Raji (cell line): ENCODE results near the gene NAV2.

Source experiments
- POLR2A ChIP-seq: IDR thresholded peaks from 2 replicates; pipeline ENCODE4 v1.6.1; 2011; ENCODE audit warnings: low read depth, low read length, control low read depth; ENCODE audit not compliant: insufficient read depth

NAV2 gene

DNA sequence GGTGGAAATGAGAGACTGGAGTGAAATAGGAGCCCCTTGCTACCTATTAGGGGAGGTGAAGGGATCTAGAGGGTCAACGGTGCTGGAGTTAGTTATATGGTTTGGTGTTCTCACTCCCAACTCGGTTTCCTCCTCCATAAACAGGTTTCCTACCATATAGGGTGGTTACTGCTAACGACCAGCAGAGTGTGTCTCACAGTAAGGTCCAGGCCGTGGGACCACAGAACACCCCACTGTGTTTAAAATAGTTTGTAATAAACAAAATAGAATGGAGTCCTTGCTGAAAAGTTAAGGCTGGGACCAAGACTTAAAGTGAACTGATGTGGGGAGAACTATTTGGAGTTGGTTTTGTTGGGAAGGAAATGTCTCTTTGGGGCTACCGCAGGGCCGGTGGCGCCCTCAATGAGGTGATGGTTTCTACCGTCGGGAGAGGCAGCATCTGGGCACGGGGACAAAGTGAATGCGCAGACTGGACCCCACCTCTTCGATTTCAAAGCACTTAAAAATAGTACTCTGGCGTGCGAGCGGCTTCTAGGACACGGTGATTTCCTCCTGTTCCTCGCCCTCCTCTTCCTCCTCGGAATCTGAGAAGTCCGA lies 443.1 kb downstream of the NAV2 start:
- TF ChIP-seq POLR2A: no peak

GRCh38 chr11:20156280-20156875 lies 443.7 kb downstream of the NAV2 start:
- TF ChIP-seq POLR2A: no peak

DNA sequence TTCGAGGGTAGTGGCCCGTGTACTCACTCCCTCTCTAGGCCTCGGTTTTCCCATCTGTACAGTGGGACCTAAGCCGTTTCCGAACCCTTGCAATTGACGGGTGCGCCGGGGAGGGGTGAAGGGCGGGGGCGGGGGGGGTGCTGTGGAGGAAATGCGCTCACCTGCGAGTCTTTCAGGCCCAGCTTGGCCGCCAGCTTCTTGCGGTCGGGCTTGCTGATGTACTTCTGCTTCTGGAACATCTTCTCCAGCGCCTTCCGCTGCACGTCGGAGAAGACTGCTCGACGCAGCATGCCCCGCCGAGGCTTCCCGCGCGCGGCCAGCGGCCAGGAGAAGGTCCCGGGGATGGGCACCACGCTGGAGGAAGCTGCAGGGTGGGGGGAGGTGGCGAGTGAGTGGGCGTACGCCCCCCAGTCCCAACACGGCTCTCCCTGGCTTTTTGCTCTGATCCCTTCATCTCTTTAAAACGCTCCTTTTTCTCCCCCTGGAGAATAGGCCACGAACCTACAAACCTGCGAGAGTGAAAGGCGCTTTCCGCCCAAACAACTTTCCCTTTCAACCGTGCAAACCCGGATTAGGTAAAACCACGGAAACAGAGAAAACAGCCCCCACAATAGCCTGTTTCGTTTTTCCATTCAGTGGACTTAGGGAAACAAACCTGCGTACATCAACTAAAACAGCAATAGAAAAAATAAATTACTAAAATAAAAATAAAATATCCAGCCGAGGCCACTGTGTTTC lies 444.4 kb downstream of the NAV2 start:
- TF ChIP-seq POLR2A: no peak

- TF ChIP-seq POLR2A: no peak
These were observed 445.1 kb downstream of the NAV2 start for GRCh38 chr11:20157728-20158127.

DNA sequence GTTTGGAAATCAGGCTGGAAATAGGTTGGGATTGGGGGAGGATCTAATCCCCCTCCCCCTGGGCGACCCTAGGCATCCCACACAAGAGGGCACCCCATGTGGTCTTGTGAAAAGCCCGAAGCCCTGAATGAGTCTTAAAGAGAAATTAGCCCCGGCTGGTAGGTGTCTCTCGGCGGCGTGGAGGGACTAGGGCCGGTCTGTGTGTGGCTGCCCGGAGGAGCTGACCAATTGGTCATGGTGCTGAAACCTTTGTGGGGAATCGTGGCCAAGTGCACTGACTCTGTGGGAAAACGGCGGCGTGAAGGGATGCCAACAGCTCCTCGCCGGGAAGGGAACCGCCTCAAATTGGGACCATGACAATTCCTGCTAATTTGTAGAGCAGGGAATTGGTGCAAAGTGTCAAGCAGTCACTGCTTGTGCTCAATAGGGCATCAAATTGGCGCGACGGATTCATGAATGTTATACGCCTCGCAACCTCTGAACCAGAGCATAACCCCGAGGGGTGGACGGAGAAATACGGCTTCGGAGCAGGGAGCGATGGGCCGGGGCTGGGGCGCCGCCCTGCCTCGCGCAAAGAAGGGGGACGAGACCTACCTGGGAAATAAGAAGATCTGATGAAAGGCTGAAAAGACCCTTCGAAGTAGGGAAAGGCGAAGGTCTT lies 446.1 kb downstream of the NAV2 start:
- no peak for TF ChIP-seq POLR2A

DNA sequence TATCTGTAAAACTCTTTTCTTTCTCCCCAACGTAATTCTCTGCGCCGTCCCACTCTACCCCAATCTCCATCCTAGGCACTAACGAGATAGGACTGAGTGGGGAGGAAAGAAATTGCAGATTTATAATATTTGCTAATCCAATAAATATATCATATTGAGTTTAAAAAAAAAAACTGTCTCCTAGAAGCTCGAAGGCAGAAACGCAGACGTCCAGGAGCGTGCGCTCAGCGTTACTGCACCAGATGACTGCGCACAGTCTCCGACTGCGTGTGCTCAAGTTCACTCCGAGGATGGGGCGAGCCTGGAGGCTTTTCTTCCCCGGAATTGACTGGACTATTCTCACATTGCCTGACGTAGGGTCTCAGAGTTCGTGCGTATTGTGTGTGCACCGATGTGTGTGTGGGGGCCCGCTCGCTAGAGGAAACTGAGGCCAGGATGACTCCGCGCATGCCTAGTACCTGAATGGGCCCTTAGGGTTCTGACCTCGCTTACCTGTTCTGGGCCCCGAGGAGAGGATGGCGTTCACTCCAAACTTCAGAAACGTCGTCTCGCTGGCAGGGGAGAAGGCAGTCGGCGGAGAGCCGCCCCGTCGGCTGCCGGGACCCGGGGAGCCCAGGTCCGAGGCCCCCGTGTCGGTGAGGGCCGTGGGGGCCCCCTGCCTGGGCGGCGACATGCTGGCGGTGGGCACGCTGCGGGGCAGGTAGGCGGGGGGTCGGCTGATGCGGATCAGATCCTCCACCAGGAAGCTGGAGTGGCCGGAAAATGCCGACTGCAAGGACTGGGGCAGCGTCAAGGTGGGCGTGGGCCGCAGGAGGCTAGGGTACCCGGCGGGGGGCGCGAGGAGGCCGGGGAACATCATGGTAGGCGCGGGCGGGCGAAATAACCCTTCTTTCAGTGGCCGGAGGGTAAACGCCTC lies 447.1 kb downstream of the NAV2 start:
- no peak for TF ChIP-seq POLR2A

DNA sequence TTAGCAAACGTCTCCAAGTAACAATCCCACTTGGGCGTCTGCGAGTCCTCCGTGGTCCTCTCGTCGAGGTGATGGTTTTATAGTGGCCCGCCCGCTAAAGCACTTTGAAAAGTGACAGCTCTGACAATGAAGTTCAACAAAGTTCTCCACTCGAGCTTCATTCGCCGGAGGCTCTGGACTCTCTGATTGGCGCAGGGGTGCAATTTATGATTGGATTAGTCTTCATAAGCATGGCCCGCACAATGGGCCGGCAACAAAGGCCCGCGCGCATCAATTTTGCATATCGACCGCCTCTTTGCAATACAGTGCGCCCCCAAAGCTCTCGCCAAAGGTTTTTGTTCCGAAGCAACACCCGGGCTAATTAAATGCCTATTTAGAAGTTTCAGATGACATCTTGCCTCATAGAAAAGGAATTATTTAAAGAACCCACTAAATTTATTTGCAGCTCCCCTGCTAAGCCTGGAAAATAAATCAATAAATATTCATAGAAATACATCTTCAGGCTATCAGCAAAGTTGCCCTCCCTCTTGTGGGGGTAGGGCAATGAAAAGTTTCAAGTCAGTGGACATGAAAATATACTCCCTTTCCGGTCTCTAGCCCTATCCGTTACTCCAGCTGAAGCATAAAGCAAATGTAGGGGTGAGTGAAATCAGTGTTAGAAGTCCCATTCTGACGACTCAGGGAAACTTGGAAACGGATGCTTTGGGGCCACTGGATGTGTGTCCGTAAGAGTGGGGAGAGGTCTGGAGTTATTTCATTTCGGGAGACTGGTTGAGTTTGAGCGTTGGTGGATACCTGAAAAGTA lies 448.0 kb downstream of the NAV2 start, which contains the start of gene DBX1:
Gene DBX1, minus strand, starts transcription at position 51 of the 805 bp plus-strand sequence. CDS start 151 bp downstream, outside the sequence.
- no peak for TF ChIP-seq POLR2A

DNA sequence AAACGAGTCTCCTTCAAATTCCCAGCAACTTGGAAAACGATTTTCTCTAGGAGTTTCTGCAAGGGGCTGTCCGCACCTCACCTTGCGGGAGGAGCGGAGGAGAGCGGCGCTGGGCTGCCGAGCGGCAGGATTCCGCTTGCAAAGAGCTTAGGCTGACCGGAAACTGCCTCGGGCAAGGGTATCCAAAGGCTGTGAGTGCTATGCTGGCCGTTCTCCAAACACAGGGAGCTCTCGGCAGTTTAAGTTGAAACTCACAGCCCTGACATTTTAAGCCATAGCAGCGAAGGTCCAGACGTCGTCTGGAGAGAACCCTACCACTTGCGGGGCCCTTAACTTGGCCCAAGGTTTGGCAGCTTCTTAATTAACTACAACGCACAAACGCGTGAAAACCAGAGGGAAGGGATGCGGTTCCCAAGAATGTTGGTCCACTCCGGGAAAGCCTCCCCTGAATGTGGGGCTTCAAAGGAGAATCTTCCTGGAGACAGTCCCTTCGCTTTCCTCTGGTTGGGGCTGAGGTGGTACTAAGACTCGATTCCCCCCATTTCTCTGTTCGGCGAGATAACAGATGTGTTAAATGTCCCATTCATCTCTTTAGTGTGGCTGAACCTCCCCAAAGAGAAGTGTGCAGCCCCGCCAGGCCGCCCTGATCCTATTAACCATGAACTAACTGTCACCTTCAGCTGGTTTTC lies 448.7 kb downstream of the NAV2 start:
- TF ChIP-seq POLR2A: no peak

DNA sequence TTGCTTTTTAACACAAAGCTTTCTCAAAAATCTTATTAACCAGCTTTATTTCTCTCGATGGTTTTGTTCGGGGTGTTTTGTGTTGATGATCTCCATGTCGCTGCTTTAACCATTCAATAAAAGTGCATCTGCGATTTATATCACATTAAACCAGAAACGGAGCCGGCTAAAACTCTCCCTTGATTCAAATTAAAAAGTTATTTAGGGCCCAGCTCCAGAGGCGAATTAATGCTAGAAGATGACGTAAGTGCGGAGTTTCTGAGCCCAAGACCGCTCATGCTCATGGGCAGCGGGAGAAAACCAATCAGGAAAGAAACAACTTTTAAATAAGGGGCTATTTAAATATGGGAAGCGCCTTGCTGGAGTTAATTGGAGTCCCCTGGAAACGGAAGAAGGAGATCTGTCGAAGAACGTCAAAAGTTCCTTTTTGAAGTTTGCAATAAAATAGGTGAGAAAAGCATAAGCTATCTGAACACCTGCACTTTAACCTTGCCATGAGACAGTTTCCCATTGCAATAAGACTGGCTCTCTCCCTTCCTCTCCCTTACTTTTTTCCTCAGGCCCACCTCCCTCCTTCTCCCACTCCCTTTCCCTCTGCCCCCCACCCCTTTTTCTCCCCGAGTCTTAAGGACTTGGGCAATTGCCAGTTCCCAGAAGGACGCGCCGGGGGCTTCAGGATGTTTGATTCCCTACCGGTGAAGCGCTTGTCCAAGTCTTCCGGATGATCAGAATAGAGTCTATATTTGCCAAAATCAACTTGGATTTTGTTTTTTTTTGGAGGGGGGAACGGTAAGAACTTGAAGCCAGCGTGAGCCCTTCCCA lies 449.5 kb downstream of the NAV2 start:
- TF ChIP-seq POLR2A: no peak

DNA sequence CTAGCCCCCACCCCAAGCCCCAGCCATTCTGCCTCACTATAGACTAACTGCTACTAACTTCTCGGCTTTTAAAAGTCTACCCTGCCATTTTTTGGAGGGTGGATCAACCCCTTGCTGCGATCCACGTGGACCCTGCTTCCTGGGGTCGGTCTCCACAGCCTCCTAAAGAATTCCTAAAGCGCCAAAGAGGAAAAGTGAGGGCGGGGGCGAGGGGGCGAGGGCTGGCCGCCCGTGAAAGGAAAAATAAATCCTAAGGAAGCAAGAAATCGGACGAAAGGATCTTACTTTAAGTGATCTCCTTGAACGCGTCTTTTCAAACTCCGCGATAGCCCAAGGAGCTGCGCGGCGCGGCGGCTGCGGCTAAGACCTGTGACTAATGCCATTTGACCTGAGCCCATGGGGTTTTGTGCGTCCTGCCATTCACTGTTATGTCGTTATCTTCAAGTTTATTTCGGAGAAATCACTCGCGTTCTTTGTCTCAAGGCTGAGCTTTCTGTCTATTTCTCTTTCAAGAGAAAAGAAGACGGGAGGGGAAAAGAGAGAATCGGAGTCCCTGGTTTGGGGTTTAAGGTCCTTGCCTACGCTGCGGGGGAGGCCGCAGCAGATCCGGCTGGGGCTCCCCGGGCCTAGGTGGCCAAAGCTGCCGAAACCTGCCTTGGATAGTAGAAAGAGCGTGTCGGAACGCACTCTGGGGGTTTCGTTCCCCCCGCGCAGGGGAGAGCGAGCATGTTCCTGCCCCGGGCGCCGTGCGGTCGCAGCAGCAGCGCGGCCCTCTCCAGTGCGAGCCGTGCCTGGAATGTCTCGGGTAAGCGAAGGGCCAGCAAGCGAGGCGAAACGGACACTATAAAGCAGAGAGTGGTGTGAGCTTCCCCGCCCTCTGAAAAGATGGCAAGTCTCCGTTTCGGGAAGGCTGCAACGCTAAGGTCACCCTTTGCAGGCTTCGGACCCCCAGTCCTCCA lies 450.5 kb downstream of the NAV2 start:
- TF ChIP-seq POLR2A: no peak

DNA sequence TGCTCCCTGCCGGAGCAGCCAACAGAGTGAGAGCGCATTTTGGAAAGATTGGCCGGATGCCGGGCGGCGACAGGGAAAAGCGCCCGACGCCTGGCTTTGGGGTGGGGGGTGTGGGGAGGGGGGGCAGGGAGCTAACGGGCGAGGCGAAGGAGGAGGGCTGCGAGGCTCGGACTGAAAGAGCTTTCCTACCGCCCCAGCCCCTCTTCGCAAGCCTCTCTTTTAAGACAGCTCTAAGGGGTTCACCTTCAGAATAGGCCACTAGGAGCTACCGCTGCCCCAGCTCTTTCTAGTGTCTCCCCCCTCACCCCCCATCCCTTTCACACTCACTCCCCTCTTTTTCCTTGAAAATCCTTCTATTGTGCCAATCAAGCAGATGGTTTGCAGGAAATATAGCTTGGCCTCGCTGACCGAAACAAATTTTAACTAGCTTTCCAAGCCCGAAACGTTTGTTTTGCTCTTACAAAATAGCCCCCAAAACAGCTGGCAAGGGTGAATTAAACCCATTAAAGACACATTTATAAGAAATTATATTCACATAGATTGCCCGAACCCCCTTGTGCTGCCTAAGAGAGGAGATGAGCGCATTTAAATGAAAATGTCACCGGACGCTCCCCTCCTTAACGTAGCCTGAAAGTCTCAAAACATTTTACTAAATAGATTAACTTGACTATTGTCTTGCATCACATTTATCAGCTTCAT lies 451.3 kb downstream of the NAV2 start:
- no peak for TF ChIP-seq POLR2A
